GM12873 (cell line): ENCODE results near the gene CEP85.

Experiments used
- TF ChIP-seq, protein P1 (sequence below): IDR thresholded peaks from 2 replicates; pipeline ENCODE4 v1.5.1; 2012; ENCODE audit warnings: low read depth, mild to moderate bottlenecking, moderate library complexity, low read length, control low read depth; ENCODE audit not compliant: insufficient read depth; ENCODE audit errors: missing control alignments

The CEP85 gene

DNA sequence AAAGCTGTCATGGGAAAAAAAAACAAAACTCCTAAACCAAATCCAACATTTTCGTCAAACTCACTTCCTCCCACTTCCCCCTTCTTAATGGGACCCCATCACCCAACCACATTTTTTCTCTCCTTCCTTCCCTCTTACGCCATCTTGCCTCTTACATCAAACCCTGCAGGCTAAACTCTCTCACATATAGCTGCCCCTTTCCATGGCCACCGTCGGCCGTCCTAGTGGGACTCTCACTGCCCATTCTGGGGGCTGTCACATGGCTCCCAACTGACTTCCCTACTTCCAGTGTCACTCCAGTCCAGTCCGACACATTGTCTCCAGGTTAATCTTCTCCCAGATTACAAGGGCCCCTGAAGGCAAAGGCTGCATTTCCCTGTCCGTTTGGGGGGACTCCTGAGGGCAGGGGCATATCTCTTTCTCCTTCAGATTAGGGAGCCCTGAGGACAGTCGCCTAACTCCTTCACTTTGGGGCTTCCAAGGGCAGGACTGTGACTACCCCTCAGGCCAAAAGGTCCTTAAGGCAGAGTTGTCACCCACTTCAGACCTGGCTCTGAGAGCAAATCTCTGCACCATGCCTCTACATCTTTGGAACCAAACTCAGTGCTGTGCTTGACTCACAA, 71.8 kb downstream of the CEP85 start:
- TF ChIP-seq, protein P1, sequence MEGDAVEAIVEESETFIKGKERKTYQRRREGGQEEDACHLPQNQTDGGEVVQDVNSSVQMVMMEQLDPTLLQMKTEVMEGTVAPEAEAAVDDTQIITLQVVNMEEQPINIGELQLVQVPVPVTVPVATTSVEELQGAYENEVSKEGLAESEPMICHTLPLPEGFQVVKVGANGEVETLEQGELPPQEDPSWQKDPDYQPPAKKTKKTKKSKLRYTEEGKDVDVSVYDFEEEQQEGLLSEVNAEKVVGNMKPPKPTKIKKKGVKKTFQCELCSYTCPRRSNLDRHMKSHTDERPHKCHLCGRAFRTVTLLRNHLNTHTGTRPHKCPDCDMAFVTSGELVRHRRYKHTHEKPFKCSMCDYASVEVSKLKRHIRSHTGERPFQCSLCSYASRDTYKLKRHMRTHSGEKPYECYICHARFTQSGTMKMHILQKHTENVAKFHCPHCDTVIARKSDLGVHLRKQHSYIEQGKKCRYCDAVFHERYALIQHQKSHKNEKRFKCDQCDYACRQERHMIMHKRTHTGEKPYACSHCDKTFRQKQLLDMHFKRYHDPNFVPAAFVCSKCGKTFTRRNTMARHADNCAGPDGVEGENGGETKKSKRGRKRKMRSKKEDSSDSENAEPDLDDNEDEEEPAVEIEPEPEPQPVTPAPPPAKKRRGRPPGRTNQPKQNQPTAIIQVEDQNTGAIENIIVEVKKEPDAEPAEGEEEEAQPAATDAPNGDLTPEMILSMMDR: no peak

DNA sequence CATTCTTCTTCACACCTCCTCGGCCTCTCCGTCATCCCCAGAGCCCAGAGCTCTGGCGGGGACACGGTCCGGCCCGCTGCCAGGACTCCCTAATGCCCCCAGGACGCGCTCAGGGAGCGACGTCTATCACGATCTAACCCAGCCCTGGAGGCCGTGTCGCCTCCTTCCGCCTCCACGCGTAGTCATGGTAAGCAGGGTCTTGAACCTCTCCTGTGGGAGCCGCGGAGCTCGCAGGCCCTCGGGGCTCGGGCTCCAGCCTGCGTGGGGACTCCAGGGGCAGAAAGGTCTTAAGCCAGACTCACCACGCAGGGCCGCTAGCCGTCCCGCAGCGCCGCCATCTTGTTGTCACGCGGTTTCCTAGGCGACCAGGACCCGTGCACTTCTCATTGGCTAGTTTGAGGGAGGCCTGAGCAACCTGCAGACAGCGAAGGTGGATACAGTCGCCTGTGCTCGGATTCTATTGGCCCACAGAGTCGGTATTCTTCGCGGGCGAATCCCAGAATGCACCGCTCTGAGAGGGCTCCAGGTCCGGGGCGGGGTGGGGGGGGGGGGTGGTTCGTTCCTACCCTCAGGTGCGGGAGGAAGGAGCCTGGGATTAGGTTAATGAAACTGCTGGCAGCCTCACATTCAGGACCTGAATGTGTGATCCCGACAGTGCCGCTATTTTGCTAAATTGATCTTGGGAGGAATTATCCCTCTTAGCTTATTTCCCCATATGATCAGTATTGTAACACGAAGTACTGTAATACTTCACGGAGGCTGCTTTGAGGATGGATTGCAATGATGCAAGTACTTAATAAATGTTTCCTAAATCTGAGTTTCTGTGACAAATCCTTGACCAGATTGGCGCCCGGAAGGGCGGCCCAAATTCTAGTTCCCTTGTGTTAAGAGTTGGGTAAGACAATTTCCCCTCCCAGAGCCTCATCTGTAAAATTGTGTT, 72.6 kb downstream of the CEP85 start, which contains the start of gene UBXN11:
UBXN11 (minus strand) TSS at position 347 of the 940 bp plus-strand sequence. CDS start 3,753 bp downstream, outside the sequence.
- TF ChIP-seq, protein P1: no peak

DNA sequence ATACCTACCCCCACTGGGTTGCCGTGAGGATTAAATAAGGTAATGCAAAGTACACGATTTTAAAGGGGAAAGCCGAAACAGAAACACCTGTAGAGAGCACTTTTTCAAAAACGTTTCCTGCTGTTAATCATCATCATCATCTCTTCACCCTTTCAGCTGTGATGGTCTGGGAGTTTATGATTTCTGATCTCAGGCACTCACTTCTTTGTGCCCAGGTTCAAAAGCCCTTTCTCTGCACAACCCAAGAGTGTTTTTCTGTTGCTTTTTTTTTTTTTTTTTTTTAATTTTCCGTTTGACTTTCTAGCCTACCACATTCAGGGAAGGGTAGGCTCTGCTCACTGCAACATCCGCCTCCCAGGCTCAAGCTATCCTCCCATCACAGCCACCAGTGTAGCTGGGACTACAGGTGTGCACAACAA, 73.4 kb downstream of the CEP85 start:
- TF ChIP-seq, protein P1: no peak

DNA sequence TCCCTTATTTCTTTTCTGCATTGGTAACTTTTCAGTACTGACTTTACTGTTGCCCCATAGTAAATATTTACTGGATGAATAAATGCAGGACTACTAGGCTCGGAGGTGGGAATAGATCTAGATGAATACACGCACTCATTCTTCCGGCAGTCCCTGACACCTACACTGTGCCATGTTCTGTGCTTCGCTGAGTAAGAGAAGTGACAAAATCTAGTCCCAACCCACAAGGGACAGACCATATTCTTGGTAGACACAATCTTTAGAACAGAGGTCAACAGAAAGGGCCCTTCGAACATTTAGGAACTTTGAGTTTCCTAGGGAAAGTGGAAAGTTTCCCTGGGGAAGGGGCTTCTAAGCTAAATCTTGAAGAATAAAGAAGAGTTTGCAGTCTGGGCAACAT, 80.5 kb downstream of the CEP85 start:
- TF ChIP-seq, protein P1: no peak

DNA sequence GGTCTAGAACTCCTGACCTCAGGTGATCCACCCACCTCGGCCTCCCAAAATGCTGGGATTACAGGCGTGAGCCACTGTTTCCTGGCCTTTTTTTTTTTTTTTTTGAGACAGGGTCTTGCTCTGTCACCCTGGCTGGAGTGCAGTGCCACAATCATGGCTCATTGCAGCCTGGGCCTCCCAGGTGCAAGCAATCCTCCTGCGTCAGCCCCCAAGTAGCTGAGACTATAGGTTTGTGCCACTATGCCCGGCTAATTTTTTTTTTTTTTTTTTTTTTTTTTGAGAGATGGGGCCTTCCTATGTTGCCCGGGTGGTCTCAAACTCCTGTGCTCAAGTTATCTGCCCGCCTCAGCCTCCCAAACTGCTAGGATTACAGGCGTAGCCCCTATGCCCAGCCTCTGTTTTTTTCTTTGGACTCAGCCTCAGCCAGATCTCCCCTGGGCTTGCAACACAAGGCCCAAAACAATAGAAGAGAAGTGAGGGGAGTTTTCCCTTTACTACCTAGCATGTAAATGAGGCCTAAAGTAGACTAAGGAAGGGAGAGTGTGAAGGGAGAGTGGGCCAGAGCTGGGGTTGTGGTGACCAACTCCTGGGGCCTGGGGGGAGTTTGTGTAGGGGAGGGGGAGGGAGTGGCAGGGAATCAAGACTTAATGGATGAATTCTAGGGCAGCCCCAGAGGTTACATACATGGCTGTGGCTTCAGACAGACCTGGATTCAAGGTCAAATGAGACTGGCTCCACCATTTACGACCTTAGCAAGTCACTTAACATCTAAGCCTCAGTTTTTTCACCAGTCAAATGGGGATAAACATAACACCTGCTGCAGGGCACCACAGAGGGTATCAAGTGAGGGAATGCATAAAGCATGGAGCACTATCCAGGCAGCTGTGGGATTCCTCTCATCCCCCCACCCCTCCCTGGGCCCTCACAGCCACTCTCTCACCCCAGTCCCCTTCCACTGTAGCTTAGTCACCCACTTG, 82.2 kb downstream of the CEP85 start:
- TF ChIP-seq, protein P1: no peak

DNA sequence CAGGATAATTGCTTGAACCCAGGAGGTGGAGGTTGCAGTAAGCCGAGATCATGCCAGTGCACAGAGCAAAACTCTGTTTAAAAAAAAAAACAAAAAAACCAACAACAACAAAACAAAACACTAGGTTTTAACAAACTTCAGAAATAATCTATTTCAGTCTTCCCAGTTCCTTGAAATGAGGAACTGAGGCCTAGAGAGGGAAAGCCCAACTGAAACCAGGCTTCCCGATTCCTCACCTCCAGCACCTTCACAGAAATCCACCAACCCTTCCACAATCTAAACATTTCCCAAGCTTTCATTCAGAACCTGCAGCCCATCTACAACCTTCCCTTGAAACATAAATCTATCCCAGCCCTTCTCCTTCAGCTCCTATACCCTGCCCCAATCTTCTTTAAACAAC, 83.1 kb downstream of the CEP85 start:
- TF ChIP-seq, protein P1: no peak
